Glomerular visceral epithelial cell (primary cell): ENCODE results near the gene NCOR1.
"Not testable (repeated sequence)": the region's sequence is repeated elsewhere in the genome, so short reads cannot be mapped to it uniquely, and the experiment has no call there.

Experiments used
- DNase-seq: peaks from one replicate; pipeline ENCODE4 v3.0.0-alpha.2; 2016; ENCODE audit errors: extremely low spot score

Gene NCOR1

GRCh38 chr17:16215002-16215272, 397 bp downstream of the NCOR1 start:
- DNase-seq, result peak; percentile 51

- no peak for DNase-seq
These were observed 938 bp downstream of the NCOR1 start for GRCh38 chr17:16214190-16215001.

GRCh38 chr17:16212793-16213192, 2.5 kb downstream of the NCOR1 start:
- no peak for DNase-seq

GRCh38 chr17:16211590-16211989, 3.7 kb downstream of the NCOR1 start:
- no peak for DNase-seq

GRCh38 chr17:16204763-16205162, 10.6 kb downstream of the NCOR1 start:
- DNase-seq, result not testable (repeated sequence)

GRCh38 chr17:16202554-16203500, 12.5 kb downstream of the NCOR1 start:
- peak; percentile 8 for DNase-seq

- peak; percentile 61 for DNase-seq
These were observed 13.6 kb downstream of the NCOR1 start for GRCh38 chr17:16201693-16202131.

GRCh38 chr17:16199093-16199492, 16.2 kb downstream of the NCOR1 start:
- peak; percentile 18 for DNase-seq

GRCh38 chr17:16197276-16197675, 18.1 kb downstream of the NCOR1 start:
- DNase-seq, result no peak

- not testable (repeated sequence) for DNase-seq
These were observed 21.0 kb downstream of the NCOR1 start for GRCh38 chr17:16194307-16194835.

- DNase-seq, result no peak
These were observed 23.7 kb downstream of the NCOR1 start for GRCh38 chr17:16191604-16192003.

- no peak for DNase-seq
These were observed 24.5 kb downstream of the NCOR1 start for GRCh38 chr17:16190703-16191360.

GRCh38 chr17:16189791-16190348, 25.5 kb downstream of the NCOR1 start:
- no peak for DNase-seq

GRCh38 chr17:16187642-16188041, 27.7 kb downstream of the NCOR1 start:
- no peak for DNase-seq

- DNase-seq, result no peak
These were observed 33.8 kb downstream of the NCOR1 start for GRCh38 chr17:16181581-16181980.

- DNase-seq, result no peak
These were observed 36.5 kb downstream of the NCOR1 start for GRCh38 chr17:16178836-16179235.

GRCh38 chr17:16171613-16172012, 43.7 kb downstream of the NCOR1 start:
- DNase-seq, result no peak

GRCh38 chr17:16166766-16167165, 48.6 kb downstream of the NCOR1 start:
- DNase-seq, result not testable (repeated sequence)

- no peak for DNase-seq
These were observed 56.6 kb downstream of the NCOR1 start for GRCh38 chr17:16158714-16159113.

- DNase-seq, result no peak
These were observed 59.8 kb downstream of the NCOR1 start for GRCh38 chr17:16155536-16155935.

GRCh38 chr17:16152326-16152725, 63.0 kb downstream of the NCOR1 start:
- DNase-seq, result not testable (repeated sequence)
